IPS-NIHi11 (cell line): ENCODE data around the gene RRAS.

Experiments used
- DNase-seq: peaks from one replicate; pipeline ENCODE4 v3.0.0; 2012; ENCODE audit warnings: mixed read lengths, low spot score

RRAS gene

DNA sequence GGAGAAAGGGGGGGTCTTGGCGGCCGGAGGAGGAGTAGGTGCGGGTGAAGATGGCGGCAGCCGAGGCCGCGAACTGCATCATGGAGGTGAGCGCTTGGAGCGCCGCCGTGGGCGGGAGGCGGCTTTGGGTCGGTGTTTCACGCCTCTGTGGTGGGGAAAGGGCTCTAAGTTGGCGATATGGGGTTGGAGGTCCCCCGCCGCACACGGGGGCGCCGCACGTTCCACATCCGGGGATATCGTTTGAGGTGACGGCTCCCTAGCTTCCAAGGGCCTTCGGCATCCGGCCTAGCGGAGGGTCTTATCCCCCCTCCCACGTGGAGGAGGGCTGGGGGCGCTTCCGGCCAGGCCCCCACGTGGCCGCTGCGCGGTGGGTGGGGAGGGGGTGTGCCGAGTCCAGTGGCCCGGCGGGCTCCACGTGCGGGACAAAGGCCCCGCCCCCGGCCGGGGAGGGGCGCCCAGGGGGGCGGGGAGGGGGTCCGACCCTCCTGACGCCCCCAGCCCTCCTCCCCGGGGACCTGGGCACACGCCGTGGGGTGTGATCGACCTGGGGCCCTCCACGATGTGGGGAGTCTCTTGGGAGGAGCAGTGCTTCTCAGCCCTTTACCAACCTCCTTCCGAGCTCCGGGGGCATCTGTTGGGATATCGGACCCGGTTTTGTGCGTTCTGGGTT, 37.4 kb upstream of the RRAS start, which contains the start of gene PRMT1:
Gene PRMT1, plus strand, starts transcription at position 41 of the 670 bp plus-strand sequence. Its CDS starts 10 bp downstream, at position 51.
- peak; percentile 47 for DNase-seq

- DNase-seq, result peak; percentile 87
Measured at GRCh38 chr19:49676784-49677230, 36.9 kb upstream of the RRAS start.

GRCh38 chr19:49676136-49676783, 36.3 kb upstream of the RRAS start:
- peak; percentile 56 for DNase-seq

GRCh38 chr19:49672131-49672919, 32.4 kb upstream of the RRAS start:
- DNase-seq, result peak; percentile 88

DNA sequence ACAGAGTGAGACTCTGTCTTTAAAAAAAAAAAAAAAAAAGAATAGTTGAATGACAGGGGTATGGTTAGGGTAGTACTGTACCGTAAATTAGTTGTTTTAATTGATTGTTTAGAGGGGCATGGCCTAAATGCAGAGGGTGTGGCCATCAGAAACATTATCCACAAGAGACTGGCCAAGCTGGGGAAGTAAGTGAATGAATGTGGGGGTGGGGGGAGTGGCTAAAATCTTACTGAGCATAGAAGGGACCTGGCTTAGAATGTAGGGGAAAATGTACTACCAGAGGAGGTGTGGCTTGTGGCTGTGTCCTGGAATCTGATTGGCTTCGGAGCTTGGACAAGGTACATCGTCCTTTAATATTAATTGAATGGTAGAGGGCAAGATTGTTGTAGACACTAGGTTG, 29.6 kb upstream of the RRAS start:
- no peak for DNase-seq

GRCh38 chr19:49667473-49667872, 27.5 kb upstream of the RRAS start:
- no peak for DNase-seq

DNA sequence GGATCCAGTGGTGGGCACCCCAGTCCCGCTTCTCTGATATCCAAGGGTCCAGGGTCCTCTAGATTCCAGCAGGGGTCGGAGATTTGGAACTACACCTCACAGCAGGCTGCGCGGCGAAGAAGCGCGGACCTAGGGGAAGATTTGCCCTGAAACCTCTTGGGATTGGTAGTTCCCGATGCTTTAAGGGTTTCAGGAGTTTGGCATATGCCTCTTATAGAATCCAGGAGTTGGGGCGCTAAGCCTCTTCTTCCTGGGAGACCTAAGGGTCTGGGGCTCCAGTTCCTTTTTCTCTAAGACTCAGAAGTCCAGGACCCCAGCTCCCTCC, 26.1 kb upstream of the RRAS start:
- no peak for DNase-seq

GRCh38 chr19:49665351-49666119, 25.6 kb upstream of the RRAS start, which contains the start of the genes BCL2L12 and IRF3:
Gene BCL2L12 (plus strand): TSS chr19:49665933. CDS start chr19:49666693, 760 bp downstream.
Gene IRF3 (minus strand): TSS chr19:49665857. CDS start chr19:49664838, 1,019 bp downstream.
- peak; percentile 93 for DNase-seq

GRCh38 chr19:49665036-49665350, 25.1 kb upstream of the RRAS start:
- no peak for DNase-seq

- DNase-seq, result peak; percentile 92
Measured at GRCh38 chr19:49664171-49665035, 24.5 kb upstream of the RRAS start.

DNA sequence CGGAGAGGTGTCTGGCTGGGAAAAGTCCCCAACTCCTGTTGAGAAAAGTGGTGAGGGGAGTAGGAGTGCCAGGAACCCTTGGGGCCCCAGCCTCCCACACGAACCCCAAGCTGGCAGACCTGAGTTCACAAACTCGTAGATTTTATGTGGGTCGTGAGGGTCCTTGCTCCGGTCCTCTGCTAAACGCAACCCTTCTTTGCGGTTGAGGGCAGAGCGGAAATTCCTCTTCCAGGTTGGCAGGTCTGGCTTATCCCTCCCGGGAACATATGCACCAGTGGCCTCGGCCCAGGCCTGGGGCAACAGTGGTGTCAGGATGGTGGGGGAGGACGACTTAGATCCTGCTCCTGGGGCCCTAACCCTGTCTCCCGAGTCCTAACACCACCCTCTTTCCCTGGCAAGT, 23.3 kb upstream of the RRAS start:
- peak; percentile 9 for DNase-seq

DNA sequence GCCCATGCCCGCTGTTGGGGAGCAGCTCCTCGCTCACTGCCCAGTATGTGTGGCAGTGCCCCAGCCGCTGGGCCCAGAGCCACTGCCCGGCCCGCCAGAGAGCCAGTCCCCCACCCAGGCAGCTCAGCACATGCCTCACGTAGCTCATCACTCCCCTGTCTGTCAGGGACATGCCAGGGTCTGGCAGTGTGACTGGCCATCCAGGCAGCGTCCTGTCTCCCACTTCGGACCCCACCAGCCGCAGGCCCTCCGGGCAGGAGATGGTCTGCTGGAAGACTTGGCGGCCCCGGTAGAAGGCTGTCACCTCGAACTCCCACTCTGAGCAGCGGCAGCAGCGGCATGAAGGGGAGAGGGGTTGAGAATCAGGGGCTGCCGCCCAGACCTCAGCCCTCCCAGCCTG, 22.1 kb upstream of the RRAS start:
- DNase-seq, result peak; percentile 7

- peak; percentile 2 for DNase-seq
Measured at GRCh38 chr19:49660338-49660961, 20.5 kb upstream of the RRAS start.

GRCh38 chr19:49658566-49659442, 18.9 kb upstream of the RRAS start:
- peak; percentile 9 for DNase-seq

- peak; percentile 17 for DNase-seq
Measured at GRCh38 chr19:49658139-49658517, 18.2 kb upstream of the RRAS start.

GRCh38 chr19:49657493-49658138, 17.7 kb upstream of the RRAS start:
- peak; percentile 8 for DNase-seq

- no peak for DNase-seq
Measured at GRCh38 chr19:49656456-49657109, 16.6 kb upstream of the RRAS start.

DNA sequence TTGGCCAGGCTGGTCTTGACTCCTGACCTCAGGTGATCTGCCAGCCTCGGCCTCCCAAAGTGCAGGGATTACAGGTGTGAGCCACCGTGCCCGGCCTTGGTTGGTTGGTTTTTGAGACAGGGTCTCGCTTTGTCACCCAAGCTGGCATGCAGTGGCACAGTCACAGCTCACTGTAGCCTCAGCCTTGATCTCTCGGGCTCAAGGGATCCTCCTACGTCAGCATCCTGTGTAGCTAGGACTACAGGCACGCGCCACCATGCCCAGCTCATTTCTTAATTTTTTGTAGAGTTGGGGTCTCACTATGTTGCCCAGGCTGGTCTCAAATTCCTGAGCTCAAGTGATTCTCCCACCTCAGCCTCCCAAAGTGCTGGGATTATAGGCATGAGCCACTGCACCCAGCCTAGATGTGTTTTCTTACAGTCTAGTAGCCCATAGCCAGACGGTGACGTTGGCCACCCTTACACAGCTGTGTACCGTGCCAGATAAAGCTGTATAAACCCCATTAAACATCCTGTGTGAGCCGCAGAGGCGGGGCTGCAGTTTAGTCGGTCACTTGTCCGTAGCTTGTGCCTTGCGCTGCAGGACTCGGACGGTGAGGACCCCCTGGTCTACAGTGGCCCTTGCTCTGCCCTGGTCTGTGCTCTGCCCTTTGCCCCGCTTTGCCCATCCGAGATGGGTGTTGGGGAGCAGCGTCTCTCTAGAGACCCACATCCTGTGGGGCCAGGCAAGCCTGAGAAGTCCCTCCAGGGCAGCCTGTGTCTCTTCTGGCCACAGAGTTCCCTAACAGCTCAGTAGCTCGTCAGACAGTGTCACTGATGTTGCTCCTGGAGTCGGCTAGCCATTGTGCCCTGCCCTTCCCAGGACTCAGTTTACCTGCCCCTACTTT, 15.9 kb upstream of the RRAS start:
- DNase-seq, result no peak
